ENCODE data around the gene HBE1. TPM values are rescaled to one million over a fixed set of nuclear protein-coding genes. Genes with fewer than 3 reads are reported as not detected.

The HBE1 gene
- total RNA-seq, 1 donor, result not detected

GRCh38 chr11:5277807-5278382, 8.2 kb upstream of the HBE1 start:
- Histone ChIP-seq H3K79me2 (ENCODE audit: insufficient read depth, low read length) (no peaks in the 10 kb centered on the region), H4K20me1 (ENCODE audit: insufficient read depth, low read length) (no peaks in the 10 kb centered on the region), H3K4me1 (ENCODE audit: insufficient read depth, low read length) (peaks cover 6% of the 10 kb centered on the region), H3K9me3 (ENCODE audit: low read depth, low read length) (no peaks in the 10 kb centered on the region), H3K27ac (ENCODE audit: low read depth, low read length) (no peak overlapping the region), H3K4me3 (ENCODE audit: insufficient read depth, low read length) (no peak overlapping the region), H3K36me3 (ENCODE audit: insufficient read depth, low read length) (no peaks in the 10 kb centered on the region), H3K27me3 (ENCODE audit: insufficient read depth, low read length) (no peaks in the 10 kb centered on the region), H3K4me2 (ENCODE audit: insufficient read depth, low read length) (no peak overlapping the region), H2AFZ (ENCODE audit: low read length) (no peak overlapping the region)
- DNase-seq (ENCODE audit: insufficient read length, low spot score, missing footprints), result no peak
- TF ChIP-seq, protein P1, sequence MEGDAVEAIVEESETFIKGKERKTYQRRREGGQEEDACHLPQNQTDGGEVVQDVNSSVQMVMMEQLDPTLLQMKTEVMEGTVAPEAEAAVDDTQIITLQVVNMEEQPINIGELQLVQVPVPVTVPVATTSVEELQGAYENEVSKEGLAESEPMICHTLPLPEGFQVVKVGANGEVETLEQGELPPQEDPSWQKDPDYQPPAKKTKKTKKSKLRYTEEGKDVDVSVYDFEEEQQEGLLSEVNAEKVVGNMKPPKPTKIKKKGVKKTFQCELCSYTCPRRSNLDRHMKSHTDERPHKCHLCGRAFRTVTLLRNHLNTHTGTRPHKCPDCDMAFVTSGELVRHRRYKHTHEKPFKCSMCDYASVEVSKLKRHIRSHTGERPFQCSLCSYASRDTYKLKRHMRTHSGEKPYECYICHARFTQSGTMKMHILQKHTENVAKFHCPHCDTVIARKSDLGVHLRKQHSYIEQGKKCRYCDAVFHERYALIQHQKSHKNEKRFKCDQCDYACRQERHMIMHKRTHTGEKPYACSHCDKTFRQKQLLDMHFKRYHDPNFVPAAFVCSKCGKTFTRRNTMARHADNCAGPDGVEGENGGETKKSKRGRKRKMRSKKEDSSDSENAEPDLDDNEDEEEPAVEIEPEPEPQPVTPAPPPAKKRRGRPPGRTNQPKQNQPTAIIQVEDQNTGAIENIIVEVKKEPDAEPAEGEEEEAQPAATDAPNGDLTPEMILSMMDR (IDR thresholded peaks at IDR 0.05; ENCODE audit: extremely low read depth, low read depth, low read length), result no peak

DNA sequence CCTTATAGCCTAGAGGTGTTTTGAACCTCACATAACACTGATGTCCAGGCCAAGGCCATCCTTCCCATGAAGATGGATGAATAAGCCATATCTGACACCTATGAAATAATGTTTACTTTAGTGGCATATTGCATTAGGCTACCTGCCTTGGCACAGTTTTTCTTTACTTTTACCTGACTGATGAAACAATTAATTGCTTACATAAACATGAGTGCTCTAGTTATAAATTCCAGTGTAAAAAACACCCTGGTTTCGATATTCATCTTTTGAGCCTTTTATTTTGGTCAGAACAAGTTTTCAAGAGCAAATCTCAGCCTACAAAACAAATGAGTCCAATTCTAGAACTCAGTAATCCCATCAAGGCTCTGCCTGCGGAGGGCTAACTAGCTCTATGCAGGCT, 7.0 kb upstream of the HBE1 start:
- Histone ChIP-seq H3K4me1 (ENCODE audit: insufficient read depth, low read length) (peaks cover 6% of the 10 kb centered on the region), H3K27ac (ENCODE audit: low read depth, low read length) (no peak overlapping the region), H4K20me1 (ENCODE audit: insufficient read depth, low read length) (no peaks in the 10 kb centered on the region), H3K4me2 (ENCODE audit: insufficient read depth, low read length) (no peak overlapping the region), H3K4me3 (ENCODE audit: insufficient read depth, low read length) (no peak overlapping the region), H3K36me3 (ENCODE audit: insufficient read depth, low read length) (no peaks in the 10 kb centered on the region), H2AFZ (ENCODE audit: low read length) (no peak overlapping the region), H3K27me3 (ENCODE audit: insufficient read depth, low read length) (no peaks in the 10 kb centered on the region), H3K79me2 (ENCODE audit: insufficient read depth, low read length) (no peaks in the 10 kb centered on the region), H3K9me3 (ENCODE audit: low read depth, low read length) (no peaks in the 10 kb centered on the region)
- DNase-seq (ENCODE audit: insufficient read length, low spot score, missing footprints), result no peak
- TF ChIP-seq, protein P1 (IDR thresholded peaks at IDR 0.05; ENCODE audit: extremely low read depth, low read depth, low read length), result no peak

DNA sequence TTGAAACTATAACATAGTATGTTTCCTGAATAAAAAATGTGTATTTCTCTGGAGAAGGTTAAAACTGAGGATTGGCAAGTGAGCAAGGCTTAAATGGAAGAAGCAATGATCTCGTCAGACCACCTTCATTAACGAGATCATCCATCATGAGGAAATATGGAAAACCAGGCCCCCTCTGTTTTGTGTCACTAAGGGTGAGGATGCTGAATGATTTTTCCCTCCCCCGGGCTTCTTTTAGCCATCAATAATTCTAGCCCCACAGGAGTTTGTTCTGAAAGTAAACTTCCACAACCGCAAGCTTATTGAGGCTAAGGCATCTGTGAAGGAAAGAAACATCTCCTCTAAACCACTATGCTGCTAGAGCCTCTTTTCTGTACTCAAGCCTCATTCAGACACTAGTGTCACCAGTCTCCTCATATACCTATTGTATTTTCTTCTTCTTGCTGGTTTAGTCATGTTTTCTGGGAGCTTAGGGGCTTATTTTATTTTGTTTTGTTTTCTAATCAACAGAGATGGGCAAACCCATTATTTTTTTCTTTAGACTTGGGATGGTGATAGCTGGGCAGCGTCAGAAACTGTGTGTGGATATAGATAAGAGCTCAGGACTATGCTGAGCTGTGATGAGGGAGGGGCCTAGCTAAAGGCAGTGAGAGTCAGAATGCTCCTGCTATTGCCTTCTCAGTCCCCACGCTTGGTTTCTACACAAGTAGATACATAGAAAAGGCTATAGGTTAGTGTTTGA, 5.8 kb upstream of the HBE1 start:
- no peak overlapping the region for H2AFZ ChIP-seq (ENCODE audit: low read length)

DNA sequence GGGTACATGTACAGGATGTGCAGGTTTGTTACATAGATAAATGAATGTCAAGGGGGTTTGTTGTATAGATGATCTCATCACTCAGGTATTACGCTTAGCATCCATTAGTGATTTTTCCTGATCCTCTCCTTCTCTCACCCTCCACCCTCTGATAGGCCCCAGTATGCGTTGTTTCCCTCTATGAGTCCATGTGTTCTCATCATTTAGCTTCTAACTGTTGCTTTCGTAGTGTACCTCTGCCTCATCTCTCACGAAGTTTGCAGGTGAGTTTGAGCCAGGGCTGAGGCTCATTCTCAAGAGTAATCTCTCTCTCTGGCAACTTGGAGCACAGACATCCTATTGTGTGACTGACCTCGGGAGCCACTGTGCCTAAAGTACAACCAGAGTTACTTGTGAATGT, 4.7 kb upstream of the HBE1 start:
- Histone ChIP-seq H4K20me1 (ENCODE audit: insufficient read depth, low read length) (no peaks in the 10 kb centered on the region), H3K79me2 (ENCODE audit: insufficient read depth, low read length) (no peaks in the 10 kb centered on the region), H3K4me3 (ENCODE audit: insufficient read depth, low read length) (no peak overlapping the region), H2AFZ (ENCODE audit: low read length) (no peak overlapping the region), H3K9me3 (ENCODE audit: low read depth, low read length) (no peaks in the 10 kb centered on the region), H3K27ac (ENCODE audit: low read depth, low read length) (no peak overlapping the region), H3K36me3 (ENCODE audit: insufficient read depth, low read length) (no peaks in the 10 kb centered on the region), H3K27me3 (ENCODE audit: insufficient read depth, low read length) (no peaks in the 10 kb centered on the region), H3K4me1 (ENCODE audit: insufficient read depth, low read length) (no peaks in the 10 kb centered on the region), H3K4me2 (ENCODE audit: insufficient read depth, low read length) (no peak overlapping the region)
- TF ChIP-seq, protein P1 (IDR thresholded peaks at IDR 0.05; ENCODE audit: extremely low read depth, low read depth, low read length), result no peak
- no peak for DNase-seq (ENCODE audit: insufficient read length, low spot score, missing footprints)

More for the DNA sequence above, 5.8 kb upstream of the HBE1 start:
- H3K4me3 ChIP-seq (ENCODE audit: insufficient read depth, low read length), result no peak overlapping the region
- TF ChIP-seq, protein P1 (IDR thresholded peaks at IDR 0.05; ENCODE audit: extremely low read depth, low read depth, low read length), result no peak
- no peak for DNase-seq (ENCODE audit: insufficient read length, low spot score, missing footprints)
- no peaks in the 10 kb centered on the region for H3K36me3 ChIP-seq (ENCODE audit: insufficient read depth, low read length)
- H3K9me3 ChIP-seq (ENCODE audit: low read depth, low read length), result no peaks in the 10 kb centered on the region
- no peaks in the 10 kb centered on the region for H3K27me3 ChIP-seq (ENCODE audit: insufficient read depth, low read length)
- no peak overlapping the region for H3K27ac ChIP-seq (ENCODE audit: low read depth, low read length)
- H3K4me2 ChIP-seq (ENCODE audit: insufficient read depth, low read length), result no peak overlapping the region
- no peaks in the 10 kb centered on the region for H3K4me1 ChIP-seq (ENCODE audit: insufficient read depth, low read length)
- no peaks in the 10 kb centered on the region for H4K20me1 ChIP-seq (ENCODE audit: insufficient read depth, low read length)
- no peaks in the 10 kb centered on the region for H3K79me2 ChIP-seq (ENCODE audit: insufficient read depth, low read length)
